Globus pallidus (tissue), 1 donor: ENCODE results near the gene AKAP13.
"Not testable (repeated sequence)": the region's sequence is repeated elsewhere in the genome, so short reads cannot be mapped to it uniquely, and the experiment has no call there.

Experiments used
- DNase-seq: peaks from one replicate; pipeline ENCODE4 v3.0.0-alpha.2; 2015; ENCODE audit warnings: low spot score

The AKAP13 gene

GRCh38 chr15:85412956-85413854, 32.8 kb downstream of the AKAP13 start:
- DNase-seq = no peak

GRCh38 chr15:85414037-85414436, 33.6 kb downstream of the AKAP13 start:
- DNase-seq = no peak

- DNase-seq = no peak
Measured at GRCh38 chr15:85414495-85414894, 34.1 kb downstream of the AKAP13 start.

GRCh38 chr15:85414991-85415390, 34.6 kb downstream of the AKAP13 start:
- no peak for DNase-seq

GRCh38 chr15:85415783-85416182, 35.4 kb downstream of the AKAP13 start:
- DNase-seq = no peak

- no peak for DNase-seq
Measured at GRCh38 chr15:85417276-85417675, 36.9 kb downstream of the AKAP13 start.

GRCh38 chr15:85419161-85419560, 38.8 kb downstream of the AKAP13 start:
- no peak for DNase-seq

- no peak for DNase-seq
Measured at GRCh38 chr15:85421116-85421925, 40.9 kb downstream of the AKAP13 start.

GRCh38 chr15:85422607-85423006, 42.2 kb downstream of the AKAP13 start:
- no peak for DNase-seq

- no peak for DNase-seq
Measured at GRCh38 chr15:85423256-85423655, 42.9 kb downstream of the AKAP13 start.

GRCh38 chr15:85424154-85424553, 43.8 kb downstream of the AKAP13 start:
- no peak for DNase-seq

GRCh38 chr15:85426481-85426880, 46.1 kb downstream of the AKAP13 start:
- no peak for DNase-seq

- DNase-seq = no peak
Measured at GRCh38 chr15:85427286-85428028, 47.1 kb downstream of the AKAP13 start.

GRCh38 chr15:85429522-85429921, 49.1 kb downstream of the AKAP13 start:
- DNase-seq = no peak

GRCh38 chr15:85430406-85431204, 50.2 kb downstream of the AKAP13 start:
- no peak for DNase-seq

GRCh38 chr15:85439996-85440395, 59.6 kb downstream of the AKAP13 start:
- DNase-seq = no peak

GRCh38 chr15:85440451-85440850, 60.0 kb downstream of the AKAP13 start:
- DNase-seq = no peak

- not testable (repeated sequence) for DNase-seq
Measured at GRCh38 chr15:85441854-85442253, 61.5 kb downstream of the AKAP13 start.

- DNase-seq = no peak
Measured at GRCh38 chr15:85443046-85443445, 62.6 kb downstream of the AKAP13 start.

GRCh38 chr15:85443593-85444087, 63.2 kb downstream of the AKAP13 start:
- no peak for DNase-seq

- DNase-seq = no peak
Measured at GRCh38 chr15:85444122-85444745, 63.8 kb downstream of the AKAP13 start.
